Measurements from ENCODE around the gene FAM209B. TPM values are rescaled to one million over a fixed set of nuclear protein-coding genes. Genes with fewer than 3 reads are reported as not detected.

FAM209B gene
- total RNA-seq, 1 donor from 2014 or later = not detected

Other genes with a start within 250 kb of the FAM209B start
- gene FAM210B, start 174.3 kb upstream of the FAM209B start, total RNA-seq = 22.6 TPM
- gene AURKA, start 141.0 kb upstream of the FAM209B start, total RNA-seq = 4.8 TPM
- gene CSTF1, start 140.6 kb upstream of the FAM209B start, total RNA-seq = 32.6 TPM
- 0.16 TPM for gene CASS4, start 121.0 kb upstream of the FAM209B start, total RNA-seq
- gene RTF2, start 64.6 kb upstream of the FAM209B start, total RNA-seq = 51.3 TPM
- not detected for gene FAM209A, start 8.5 kb upstream of the FAM209B start, total RNA-seq
- gene TFAP2C, start 96.1 kb downstream of the FAM209B start, total RNA-seq = 5.9 TPM